ENCODE results near the gene RGMA. TPM values are rescaled to one million over a fixed set of nuclear protein-coding genes. Genes with fewer than 3 reads are reported as not detected.

The RGMA gene
- polyA plus RNA-seq, 6 donors from 2014 or later: not detected

DNA sequence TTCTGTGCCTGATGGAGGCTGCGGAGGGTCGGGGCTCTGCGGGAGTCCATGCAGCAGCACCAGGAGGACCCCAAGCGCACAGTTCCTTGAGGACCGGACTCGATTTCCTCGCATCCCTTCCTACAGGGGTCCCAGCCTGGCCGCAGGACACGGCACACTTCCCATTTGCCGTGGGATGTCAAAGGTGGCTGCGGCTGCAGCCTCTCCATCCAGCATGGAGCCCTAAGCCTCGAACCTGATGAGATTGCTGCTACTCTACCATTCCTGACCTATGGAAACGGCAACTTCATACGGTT, 40.6 kb downstream of the RGMA start:
- Mint-ChIP-seq H3K27me3 (peaks cover 28 to 56% (median 52%) of the 10 kb centered on the region in 3 donors), H3K27ac (peak overlapping the region in 1 of 6 donors; percentile 76), H3K36me3 (peaks cover 0 to 14% of the 10 kb centered on the region in 2 donors)

DNA sequence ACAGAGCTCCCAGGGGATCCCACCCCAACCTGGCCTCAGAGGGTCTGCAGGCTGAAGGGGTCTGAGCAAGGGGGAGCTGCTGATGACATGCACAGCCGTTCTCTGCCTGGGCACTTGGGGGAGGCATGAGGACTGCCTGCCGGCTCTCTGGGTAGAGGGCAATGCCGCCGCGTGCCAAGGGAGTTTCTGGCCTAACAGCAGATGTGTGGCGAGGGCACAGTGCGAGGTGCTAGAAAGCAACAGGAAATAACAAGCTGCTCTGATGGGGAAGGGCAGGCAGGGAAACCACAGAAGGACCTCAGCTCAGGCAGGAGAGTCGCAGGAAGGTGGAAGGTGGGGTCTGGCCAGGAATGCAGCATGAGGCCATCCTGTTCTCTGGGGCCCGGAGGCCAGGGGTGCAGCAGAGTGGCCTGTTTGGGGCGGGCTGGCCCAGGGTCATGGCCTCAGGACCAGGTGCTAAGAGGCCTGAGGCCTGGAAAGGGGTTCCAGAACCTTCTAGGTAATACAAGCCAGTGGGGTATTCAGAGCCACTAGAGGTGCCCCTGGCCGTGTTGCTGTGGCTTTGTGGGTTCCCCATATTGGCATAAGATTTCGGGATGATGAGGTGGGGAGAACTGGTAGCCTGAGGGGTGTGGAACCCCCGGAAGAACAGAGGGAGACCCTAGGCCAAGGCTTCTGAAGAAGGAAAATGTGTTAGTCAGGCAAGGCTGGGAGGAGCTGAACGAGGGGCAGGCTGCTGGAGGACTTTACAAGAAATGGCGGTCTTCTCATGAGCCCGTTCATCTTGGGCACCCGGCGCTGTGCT, 41.2 kb downstream of the RGMA start:
- Mint-ChIP-seq H3K27ac (peak overlapping the region in 3 of 6 donors; percentile 31 to 76 (median 66)), H3K9me3 (peaks cover 0 to 9% (median 8%) of the 10 kb centered on the region in 7 donors), H3K4me3 (peak overlapping the region in 3 of 8 donors; percentile 4 to 83 (median 55)), H3K36me3 (peaks cover 0 to 14% of the 10 kb centered on the region in 2 donors), H3K4me1 (peaks cover 10 to 26% (median 13%) of the 10 kb centered on the region in 3 donors), H3K27me3 (peaks cover 32 to 58% (median 56%) of the 10 kb centered on the region in 3 donors)
- ATAC-seq (ENCODE audit: low read depth in 2 of 2): peak; percentile 67 to 82
- no peak for DNase-seq

More for the DNA sequence above, 40.6 kb downstream of the RGMA start:
- ATAC-seq (ENCODE audit: low read depth in 2 of 2) (no peak), DNase-seq (no peak)
- Mint-ChIP-seq H3K4me1 (peaks cover 10 to 26% (median 13%) of the 10 kb centered on the region in 3 donors), H3K4me3 (no peak overlapping the region), H3K9me3 (peaks cover 0 to 9% (median 8%) of the 10 kb centered on the region in 7 donors)

DNA sequence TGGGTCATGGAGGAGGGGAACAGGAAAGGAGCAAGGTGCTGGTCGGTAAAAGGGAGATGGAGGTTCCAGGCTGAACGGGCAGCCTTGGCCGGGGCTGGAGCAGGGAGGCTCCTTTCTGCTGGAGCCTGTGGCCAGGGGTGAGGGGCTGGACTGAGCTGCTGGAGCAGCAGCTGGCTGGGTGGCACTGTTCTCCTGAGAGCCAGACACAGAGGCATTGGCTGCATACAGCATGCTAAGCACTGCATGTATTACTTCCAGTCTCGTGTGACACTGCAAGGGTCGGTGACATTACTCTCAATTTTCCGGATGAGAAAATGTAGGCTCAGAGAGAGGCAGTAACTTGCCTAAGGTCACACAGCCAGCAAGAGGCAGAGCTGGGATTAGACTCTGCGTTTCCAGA, 42.3 kb downstream of the RGMA start:
- Mint-ChIP-seq H3K27me3 (peaks cover 32 to 58% (median 51%) of the 10 kb centered on the region in 3 donors), H3K36me3 (peaks cover 0 to 14% of the 10 kb centered on the region in 2 donors), H3K27ac (no peak overlapping the region), H3K4me1 (peaks cover 10 to 26% (median 13%) of the 10 kb centered on the region in 3 donors), H3K9me3 (peaks cover 0 to 9% (median 8%) of the 10 kb centered on the region in 7 donors), H3K4me3 (no peak overlapping the region)
- ATAC-seq (ENCODE audit: low read depth in 2 of 2) (no peak), DNase-seq (no peak)

DNA sequence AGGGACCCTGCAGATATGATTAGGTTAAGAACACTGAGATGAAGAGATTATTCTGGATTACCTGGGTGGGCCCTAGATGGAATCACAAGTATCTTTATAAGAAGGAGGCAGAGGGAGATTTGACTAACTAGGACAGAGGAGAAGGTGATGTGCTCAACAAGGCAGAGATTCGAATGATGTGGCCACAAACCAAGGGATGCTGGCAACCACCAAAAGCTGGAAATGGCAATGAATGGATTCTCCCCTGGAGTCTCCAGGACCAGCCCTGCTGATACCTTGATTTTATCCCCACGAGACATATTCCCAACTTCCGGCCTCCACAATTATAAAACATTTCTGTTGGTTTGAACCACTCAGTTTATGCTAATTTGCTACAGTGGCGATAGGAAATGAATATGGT, 42.9 kb downstream of the RGMA start:
- H3K4me1 Mint-ChIP-seq: peaks cover 10 to 26% (median 13%) of the 10 kb centered on the region in 3 donors

DNA sequence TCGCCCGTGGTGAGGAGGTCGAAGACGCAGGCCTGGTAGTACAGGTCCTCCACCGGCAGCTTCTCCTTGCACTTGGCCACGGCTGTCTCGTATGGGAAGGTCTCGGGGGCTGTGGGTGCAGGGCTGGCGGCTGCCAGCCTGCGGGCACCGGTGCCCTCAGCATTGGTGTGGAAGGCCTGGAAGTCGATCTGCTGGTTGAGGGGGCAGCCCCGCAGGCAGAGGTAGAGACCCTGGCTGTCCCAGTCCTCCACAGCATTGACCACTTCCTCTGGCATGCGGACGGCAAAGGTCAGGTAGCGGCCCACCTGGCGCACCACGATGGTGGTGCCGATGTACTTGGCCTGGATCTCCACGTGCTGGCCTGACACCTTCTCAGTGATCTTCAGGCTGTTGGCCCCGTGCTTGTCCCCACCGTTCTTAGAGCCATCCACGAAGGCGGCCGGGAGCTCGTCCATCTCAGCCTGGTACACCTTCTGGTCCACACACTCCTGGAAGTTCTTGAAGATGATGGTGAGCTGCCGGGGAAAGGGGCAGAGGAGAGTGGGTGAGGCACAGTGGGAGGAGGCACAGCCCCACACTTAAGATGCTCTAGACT, 43.7 kb downstream of the RGMA start:
- Mint-ChIP-seq H3K27ac (no peak overlapping the region), H3K36me3 (peaks cover 0 to 14% of the 10 kb centered on the region in 2 donors), H3K4me3 (no peak overlapping the region), H3K9me3 (peaks cover 0 to 12% (median 8%) of the 10 kb centered on the region in 7 donors), H3K27me3 (peaks cover 32 to 57% (median 52%) of the 10 kb centered on the region in 3 donors), H3K4me1 (peaks cover 13 to 30% (median 16%) of the 10 kb centered on the region in 3 donors)
- DNase-seq (no peak), ATAC-seq (ENCODE audit: low read depth in 2 of 2) (no peak)

More for the DNA sequence above, 42.9 kb downstream of the RGMA start:
- DNase-seq (no peak), ATAC-seq (ENCODE audit: low read depth in 2 of 2) (no peak)
- H3K27me3 Mint-ChIP-seq: peaks cover 32 to 58% (median 51%) of the 10 kb centered on the region in 3 donors
- peaks cover 0 to 14% of the 10 kb centered on the region in 2 donors for H3K36me3 Mint-ChIP-seq
- peaks cover 0 to 9% (median 8%) of the 10 kb centered on the region in 7 donors for H3K9me3 Mint-ChIP-seq
- peak overlapping the region in 1 of 6 donors; percentile 27 for H3K27ac Mint-ChIP-seq
- no peak overlapping the region for H3K4me3 Mint-ChIP-seq

DNA sequence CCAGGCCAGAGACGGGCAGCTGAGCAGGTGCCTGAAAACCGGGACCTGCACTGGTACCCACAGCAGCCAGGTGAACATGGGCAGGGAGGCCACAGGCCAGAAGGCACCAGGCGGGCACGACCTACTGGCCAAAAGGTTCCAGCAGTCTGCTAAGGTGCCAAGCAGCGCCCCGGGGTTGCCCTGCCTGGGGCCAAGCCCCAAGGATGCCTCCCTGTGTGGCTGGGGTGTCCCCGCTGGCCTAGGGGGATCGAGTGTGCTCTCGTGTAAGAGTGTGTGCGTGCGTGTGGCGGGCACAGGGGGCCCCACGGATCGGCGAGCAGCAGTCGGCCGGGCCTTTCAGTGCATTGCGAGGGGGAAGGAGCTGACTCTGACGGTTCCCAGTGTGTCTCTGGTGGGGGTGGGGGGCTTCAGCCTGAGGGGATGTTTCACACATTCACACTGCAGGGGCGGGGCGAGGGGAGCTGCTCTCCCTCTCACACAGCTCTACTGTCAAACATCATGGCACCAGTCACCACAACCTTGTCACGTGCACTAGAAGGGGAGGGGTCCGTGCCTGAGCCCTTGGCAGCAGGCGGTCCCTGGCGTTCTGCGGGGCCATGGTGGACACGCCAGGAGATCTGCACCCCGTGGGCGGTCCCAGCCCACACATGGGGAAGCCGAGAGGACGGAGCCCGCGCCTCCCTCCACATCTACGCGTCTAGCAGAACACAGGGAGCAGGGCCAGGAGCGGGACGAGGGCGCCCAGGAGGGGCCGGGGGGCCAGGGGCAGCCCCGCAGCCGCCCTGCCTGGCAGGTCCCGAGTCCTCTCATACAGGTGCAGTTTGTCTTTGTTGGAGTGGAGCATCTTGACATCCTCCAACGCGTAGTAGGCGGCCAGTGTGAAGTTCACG, 44.5 kb downstream of the RGMA start:
- ATAC-seq (ENCODE audit: low read depth in 2 of 2) (no peak), DNase-seq (no peak)
- peak overlapping the region in 1 of 6 donors; percentile 11 for H3K27ac Mint-ChIP-seq
- peaks cover 0 to 13% (median 9%) of the 10 kb centered on the region in 7 donors for H3K9me3 Mint-ChIP-seq
- peaks cover 30 to 53% (median 47%) of the 10 kb centered on the region in 3 donors for H3K27me3 Mint-ChIP-seq
- H3K4me3 Mint-ChIP-seq: no peak overlapping the region
- peaks cover 0 to 14% of the 10 kb centered on the region in 2 donors for H3K36me3 Mint-ChIP-seq
- peaks cover 14 to 26% (median 17%) of the 10 kb centered on the region in 3 donors for H3K4me1 Mint-ChIP-seq

DNA sequence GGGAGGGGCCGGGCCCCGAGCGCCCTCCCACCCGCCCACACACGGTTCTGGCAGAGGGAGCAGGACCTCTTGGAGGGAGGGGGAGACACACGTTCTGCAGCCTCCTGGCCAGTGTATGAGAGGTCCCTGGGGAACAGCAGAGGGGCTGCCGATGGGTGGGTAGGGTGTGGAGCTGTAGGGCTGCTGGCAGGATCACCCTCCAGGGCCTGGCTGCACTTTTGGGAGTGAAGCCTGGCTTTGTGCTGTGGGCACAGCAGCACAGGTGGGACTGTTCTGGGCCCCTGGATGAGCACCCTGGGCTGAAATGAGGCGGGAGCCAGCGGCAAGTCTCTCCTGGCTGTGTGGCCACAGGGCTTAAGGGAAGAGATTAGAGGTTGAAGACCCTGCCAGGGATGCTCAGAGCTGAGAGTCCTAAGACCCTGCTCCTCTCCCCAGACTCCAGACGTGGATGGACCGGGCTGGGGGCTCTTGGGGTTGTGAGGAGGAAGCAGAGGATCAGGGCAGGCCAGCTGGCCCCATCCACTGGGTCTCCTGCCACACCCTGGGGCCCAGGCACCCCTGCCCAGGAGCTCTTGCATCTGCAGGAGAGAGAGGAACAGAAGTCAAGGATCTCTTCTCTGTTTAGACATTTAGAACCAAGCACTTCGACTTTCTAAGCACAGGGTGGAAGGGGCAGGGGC, 45.2 kb downstream of the RGMA start:
- peaks cover 12 to 18% (median 14%) of the 10 kb centered on the region in 3 donors for H3K4me1 Mint-ChIP-seq
- no peak overlapping the region for H3K4me3 Mint-ChIP-seq
- DNase-seq (no peak), ATAC-seq (ENCODE audit: low read depth in 2 of 2) (no peak)
- peaks cover 0 to 13% (median 9%) of the 10 kb centered on the region in 7 donors for H3K9me3 Mint-ChIP-seq
- H3K27ac Mint-ChIP-seq: peak overlapping the region in 1 of 6 donors; percentile 11
- H3K36me3 Mint-ChIP-seq: peaks cover 0 to 14% of the 10 kb centered on the region in 2 donors
- peaks cover 22 to 45% (median 39%) of the 10 kb centered on the region in 3 donors for H3K27me3 Mint-ChIP-seq

DNA sequence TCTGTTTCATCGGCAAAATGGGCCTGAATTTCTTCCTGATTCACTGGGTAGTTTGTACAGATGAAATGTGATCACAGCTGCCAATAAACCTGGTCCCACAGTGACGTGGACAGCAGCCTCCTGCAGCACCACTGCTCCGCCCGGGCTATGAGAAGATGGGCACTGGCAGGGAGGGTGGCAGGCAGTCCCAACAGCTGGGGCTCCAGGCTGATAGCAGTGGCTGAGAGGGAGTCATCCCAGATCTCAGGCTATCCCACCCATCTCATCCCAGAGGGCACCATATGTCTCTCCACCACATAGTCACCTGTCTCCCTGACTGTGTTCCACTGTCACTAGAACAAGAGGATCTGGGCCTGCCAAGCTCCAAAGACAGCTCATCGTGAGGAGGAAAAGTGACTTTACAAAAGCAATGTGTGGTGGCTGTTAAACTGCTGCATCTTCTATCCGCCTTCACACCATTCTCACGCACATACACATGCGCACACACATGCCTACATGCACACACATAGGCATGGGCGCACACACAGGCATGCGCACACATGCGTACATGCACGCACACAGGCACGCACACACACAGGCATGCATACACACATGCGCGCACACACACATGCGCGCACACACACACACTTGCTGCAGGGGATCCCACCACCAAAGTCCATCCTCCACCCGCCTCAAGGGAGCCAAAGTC, 46.2 kb downstream of the RGMA start:
- peaks cover 0 to 14% of the 10 kb centered on the region in 2 donors for H3K36me3 Mint-ChIP-seq
- H3K4me1 Mint-ChIP-seq: peaks cover 8 to 11% (median 11%) of the 10 kb centered on the region in 3 donors
- peak overlapping the region in 1 of 6 donors; percentile 81 for H3K27ac Mint-ChIP-seq
- H3K27me3 Mint-ChIP-seq: peaks cover 17 to 41% (median 32%) of the 10 kb centered on the region in 3 donors
- DNase-seq (no peak), ATAC-seq (ENCODE audit: low read depth in 2 of 2) (no peak)
- no peak overlapping the region for H3K4me3 Mint-ChIP-seq
- peaks cover 0 to 13% (median 9%) of the 10 kb centered on the region in 7 donors for H3K9me3 Mint-ChIP-seq

DNA sequence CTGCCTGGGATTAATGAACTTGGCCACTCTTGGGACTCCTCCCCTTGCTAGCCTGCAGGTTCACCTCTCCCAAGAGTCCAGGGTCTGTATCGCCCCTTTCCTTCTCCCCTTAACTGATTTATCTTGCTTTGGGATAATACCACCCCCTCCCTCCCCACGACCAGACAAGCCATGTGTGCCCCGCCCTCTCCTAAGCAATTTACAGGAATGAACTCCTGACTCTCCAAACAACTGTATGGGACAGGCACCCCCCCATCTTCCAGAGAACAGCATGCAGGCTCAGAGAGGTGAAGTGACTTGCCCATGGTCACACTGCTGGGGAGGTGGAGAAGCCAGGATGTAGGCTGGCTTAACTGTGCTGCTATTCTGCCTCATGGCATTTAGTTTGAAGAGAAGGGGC, 46.8 kb downstream of the RGMA start:
- H3K9me3 Mint-ChIP-seq: peaks cover 0 to 13% (median 9%) of the 10 kb centered on the region in 7 donors
- H3K4me1 Mint-ChIP-seq: peaks cover 4 to 7% (median 5%) of the 10 kb centered on the region in 3 donors

DNA sequence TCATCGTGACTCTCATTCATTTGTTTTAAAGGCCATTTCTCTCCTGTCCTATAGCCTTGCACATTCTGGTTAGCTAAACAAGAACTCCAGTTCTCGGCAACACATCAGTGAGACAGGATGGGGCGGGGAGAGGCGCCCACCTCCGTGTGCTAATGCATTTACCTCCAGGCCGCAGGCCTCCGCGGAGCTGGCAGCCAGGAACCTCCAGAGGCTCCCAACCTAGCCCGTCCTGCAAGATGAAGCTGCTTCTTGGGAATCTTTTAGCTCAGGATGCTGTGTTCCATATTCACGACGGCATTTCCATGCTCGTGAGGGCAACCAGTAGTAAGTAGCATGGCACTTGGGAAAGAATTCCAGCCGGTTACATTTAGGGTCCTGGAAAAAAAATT, 47.9 kb downstream of the RGMA start:
- peaks cover 4 to 6% (median 5%) of the 10 kb centered on the region in 3 donors for H3K4me1 Mint-ChIP-seq
- H3K27me3 Mint-ChIP-seq: peaks cover 9 to 33% (median 27%) of the 10 kb centered on the region in 3 donors
- H3K27ac Mint-ChIP-seq: no peak overlapping the region
- peaks cover 0 to 7% of the 10 kb centered on the region in 2 donors for H3K36me3 Mint-ChIP-seq
- H3K4me3 Mint-ChIP-seq: no peak overlapping the region
- no peak for ATAC-seq (ENCODE audit: low read depth in 2 of 2)
- DNase-seq: no peak
- peaks cover 0 to 9% (median 5%) of the 10 kb centered on the region in 7 donors for H3K9me3 Mint-ChIP-seq

More for the DNA sequence above, 46.8 kb downstream of the RGMA start:
- peaks cover 0 to 14% of the 10 kb centered on the region in 2 donors for H3K36me3 Mint-ChIP-seq
- DNase-seq: no peak
- no peak overlapping the region for H3K4me3 Mint-ChIP-seq
- ATAC-seq (ENCODE audit: low read depth in 2 of 2): no peak
- peaks cover 13 to 39% (median 32%) of the 10 kb centered on the region in 3 donors for H3K27me3 Mint-ChIP-seq
- no peak overlapping the region for H3K27ac Mint-ChIP-seq

DNA sequence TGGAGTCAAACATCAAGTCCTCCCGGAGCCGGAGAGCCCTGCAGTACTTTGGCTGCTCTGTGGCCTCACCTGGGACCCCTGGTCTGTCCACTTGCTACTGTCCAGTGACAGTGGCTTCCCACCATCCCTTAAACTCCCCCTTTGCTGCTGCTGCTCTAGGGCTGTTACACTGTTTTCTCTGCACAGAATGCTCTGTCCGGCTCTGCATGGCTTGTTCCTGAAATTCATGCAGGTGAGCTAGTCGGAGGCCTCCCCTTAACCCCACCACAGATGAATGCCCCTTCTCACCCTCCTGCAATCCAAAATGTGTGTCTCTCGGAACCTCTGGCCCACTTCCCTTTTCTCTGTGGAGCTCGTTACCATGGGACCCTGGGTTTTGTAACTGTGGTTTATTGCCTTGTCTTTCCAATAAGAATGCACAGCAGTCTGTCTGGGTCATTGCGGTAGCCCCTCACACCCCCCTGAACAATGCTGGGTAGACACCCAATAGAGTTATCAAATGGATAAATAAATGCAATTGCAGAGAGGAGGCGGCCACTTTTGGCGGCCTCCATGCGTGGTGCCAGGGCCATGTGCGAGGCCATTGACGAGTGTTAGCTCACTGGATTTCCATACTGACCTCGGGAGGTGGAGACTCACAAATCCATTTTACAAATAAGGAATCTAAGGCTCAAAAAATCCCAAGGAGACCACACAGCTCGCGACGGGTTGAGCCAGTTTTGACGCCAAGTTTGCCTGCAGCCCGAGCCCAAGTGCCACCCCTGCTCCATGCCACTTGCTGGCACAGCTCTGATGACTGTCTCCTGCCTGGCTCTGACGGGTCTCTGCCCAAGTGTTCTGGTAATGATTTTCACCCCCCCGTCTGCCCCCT, 48.5 kb downstream of the RGMA start:
- peaks cover 7 to 31% (median 26%) of the 10 kb centered on the region in 3 donors for H3K27me3 Mint-ChIP-seq
- peaks cover 0 to 4% (median 0%) of the 10 kb centered on the region in 7 donors for H3K9me3 Mint-ChIP-seq
- no peak overlapping the region for H3K27ac Mint-ChIP-seq
- peaks cover 8 to 12% (median 10%) of the 10 kb centered on the region in 3 donors for H3K4me1 Mint-ChIP-seq
- DNase-seq (no peak), ATAC-seq (ENCODE audit: low read depth in 2 of 2) (peak; percentile 44 to 47)
- H3K36me3 Mint-ChIP-seq: peaks cover 0 to under 1% of the 10 kb centered on the region in 2 donors
- H3K4me3 Mint-ChIP-seq: no peak overlapping the region
